Endothelial cell of umbilical vein (primary cell): Measurements from ENCODE around the gene LHX3. TPM values are rescaled to one million over a fixed set of nuclear protein-coding genes. Genes with fewer than 3 reads are reported as not detected.

Source experiments
- BruUV-seq: library from RNA; stranded (reverse); fragments of 400-500 nt; replicated peaks from 2 replicates; lab custom pipeline; 2021; lab: Mats Ljungman, UMichigan
- CTCF ChIA-PET: fragments of 300-600, 350-600 bp; sonication (Branson Sonifier 250); formaldehyde crosslinking; loops from one replicate; lab custom pipeline; 2021; ENCODE audit warnings: antibody characterized with exemption, inconsistent platforms; lab: Charles Lee
- POLR2A ChIA-PET: fragments of 300-600, 350-600 bp; sonication (Branson Sonifier 250); formaldehyde crosslinking; loops from one replicate; lab custom pipeline; 2021; ENCODE audit warnings: antibody characterized with exemption, inconsistent platforms; lab: Charles Lee
- DNase-seq: peaks from one replicate; pipeline ENCODE4 v3.0.0-alpha.2; 2011; ENCODE audit warnings: low read depth, low spot score
- FAIRE-seq: peaks from 2 replicates; lab custom pipeline; 2011; peaks lifted over from hg19 to GRCh38; lab: Jason Lieb, UNC
- H2AFZ ChIP-seq: 2 replicates; pipeline ENCODE4 v1.6.0; 2012; ENCODE audit warnings: low read depth, low read length, control low read depth, inconsistent platforms
- H3K27ac ChIP-seq: 2 replicates; pipeline ENCODE4 v1.5.1; 2011; ENCODE audit warnings: low read depth, mild to moderate bottlenecking, control low read depth, low read length, moderate library complexity; ENCODE audit not compliant: insufficient read depth
- H3K27me3 ChIP-seq, 2 experiments: 2 replicates each; pipeline versions ENCODE4 v1.6.0 to v1.6.1; 2011; ENCODE audit warnings: low read length in 2 of 2, mixed read lengths in 1 of 2; ENCODE audit not compliant: control insufficient read depth in 2 of 2, insufficient read depth in 2 of 2
- H3K36me3 ChIP-seq, 2 experiments: 2 replicates in 1 of 2; 3 replicates in 1 of 2; pipeline ENCODE4 v1.5.1; 2011; ENCODE audit warnings: low read length in 2 of 2, mild to moderate bottlenecking in 1 of 2, moderate library complexity in 1 of 2; ENCODE audit not compliant: control insufficient read depth in 2 of 2, insufficient read depth in 2 of 2; ENCODE audit errors: extremely low read depth in 1 of 2
- H3K4me1 ChIP-seq: 3 replicates; pipeline ENCODE4 v1.5.1; 2011; ENCODE audit warnings: mild to moderate bottlenecking, low read length; ENCODE audit not compliant: control insufficient read depth, insufficient read depth; ENCODE audit errors: extremely low read depth
- H3K4me2 ChIP-seq: 2 replicates; pipeline ENCODE4 v1.6.1; 2011; ENCODE audit warnings: low read length, control low read depth, mixed read lengths; ENCODE audit not compliant: insufficient read depth
- H3K4me3 ChIP-seq, 3 experiments: fragments of 200-600 bp in 1 of 3; sonication (generic), shearing (Covaris generic) in 1 of 3; replicated peaks in 1 of 3; 2 replicates each; pipeline ENCODE4 v1.5.1; 2011 to 2016; ENCODE audit warnings: control low read depth in 3 of 3, low read length in 3 of 3, mild to moderate bottlenecking in 2 of 3, inconsistent platforms in 1 of 3, low read depth in 1 of 3, moderate library complexity in 1 of 3; ENCODE audit not compliant: insufficient read depth in 1 of 3
- H3K79me2 ChIP-seq: 2 replicates; pipeline ENCODE4 v1.6.0; 2012; ENCODE audit warnings: low read length, inconsistent platforms; ENCODE audit not compliant: control insufficient read depth, insufficient read depth
- H3K9ac ChIP-seq: replicated peaks from 2 replicates; pipeline ENCODE3; 2011; ENCODE audit warnings: low read length, control low read depth; ENCODE audit not compliant: insufficient read depth; ENCODE audit errors: extremely low read depth
- H3K9me1 ChIP-seq: replicated peaks from 3 replicates; pipeline ENCODE4 v1.6.0; 2011; ENCODE audit warnings: mild to moderate bottlenecking, low read length; ENCODE audit not compliant: control insufficient read depth, insufficient read depth; ENCODE audit errors: extremely low read depth
- H3K9me3 ChIP-seq: replicated peaks from 2 replicates; pipeline ENCODE4 v1.5.1; 2012; ENCODE audit warnings: low read length, inconsistent platforms; ENCODE audit not compliant: control insufficient read depth, insufficient read depth
- H4K20me1 ChIP-seq: replicated peaks from 2 replicates; pipeline ENCODE3; 2011; ENCODE audit warnings: mild to moderate bottlenecking, low read length; ENCODE audit not compliant: control insufficient read depth, insufficient read depth; ENCODE audit errors: extremely low read depth
- EZH2 ChIP-seq: IDR thresholded peaks from 2 replicates; pipeline ENCODE4 v1.6.1; 2012; ENCODE audit warnings: borderline replicate concordance, low read depth, mild to moderate bottlenecking, moderate library complexity, low read length, inconsistent platforms; ENCODE audit not compliant: severe bottlenecking
- FOS ChIP-seq: IDR thresholded peaks from 2 replicates; pipeline ENCODE4 v1.6.1; 2011; ENCODE audit warnings: mild to moderate bottlenecking, low read length, moderate library complexity, borderline replicate concordance; ENCODE audit not compliant: insufficient read depth
- GATA2 ChIP-seq: IDR thresholded peaks from 2 replicates; pipeline ENCODE4 v1.7.0; 2011; ENCODE audit warnings: low read depth, mild to moderate bottlenecking, moderate library complexity, mixed read lengths, low read length; ENCODE audit not compliant: insufficient read length, insufficient read depth
- JUN ChIP-seq: IDR thresholded peaks from 2 replicates; pipeline ENCODE4 v1.6.1; 2011; ENCODE audit warnings: borderline replicate concordance, low read depth; ENCODE audit not compliant: insufficient read length, insufficient read depth
- MYC ChIP-seq: IDR thresholded peaks from one replicate; pipeline ENCODE4 v1.6.1; 2011; ENCODE audit warnings: mild to moderate bottlenecking, low read depth, low read length
- POLR2A ChIP-seq: IDR thresholded peaks from 2 replicates; pipeline ENCODE4 v1.6.1; 2012; ENCODE audit warnings: low read depth, mild to moderate bottlenecking, control low read depth, low read length
- POLR2AphosphoS5 ChIP-seq: IDR thresholded peaks from 2 replicates; pipeline ENCODE4 v1.6.1; 2012; ENCODE audit warnings: low read depth, mild to moderate bottlenecking, control low read depth, low read length, moderate library complexity; ENCODE audit not compliant: insufficient read depth
- dilution Hi-C: fragments of 300-500 bp; cut with MboI; formaldehyde crosslinking; loops from one replicate; pipeline ENCODE4 v1.15.0; 2019; ENCODE audit warnings: low sequenced_read_pairs; ENCODE audit not compliant: extremely low pct_ligation_motif_present
- intact Hi-C: fragments of 100-400 bp; cut with micrococcal nuclease; formaldehyde crosslinking; loops from one replicate; pipeline ENCODE4 v1.10.0; 2022
- polyA plus RNA-seq, 4 experiments: library from polyadenylated mRNA; depleted of rRNA in 3 of 4; stranded (reverse) in 3 of 4; unstranded in 1 of 4; fragments of >200 nt; gene quantifications; 2 replicates each; pipeline versions ENCODE4 v1.2.1 to v1.2.3, GENCODE V29; 2011 to 2012; ENCODE audit warnings: missing spikeins in 1 of 4
- total RNA-seq: library from RNA; stranded (reverse); gene quantifications from 2 replicates; pipeline ENCODE4 v1.2.3, GENCODE V29; 2021
- TF ChIP-seq, protein P1 (sequence below), 2 donors: IDR thresholded peaks; 1 replicate in 1 of 2; 2 replicates in 1 of 2; pipeline ENCODE4 v1.5.1; 2011; ENCODE audit warnings: low read length in 2 of 2, mild to moderate bottlenecking in 2 of 2, moderate library complexity in 2 of 2, control low read depth in 1 of 2, inconsistent platforms in 1 of 2, low read depth in 1 of 2; ENCODE audit not compliant: insufficient read depth in 1 of 2; ENCODE audit errors: extremely low read depth in 1 of 2
- TF ChIP-seq, protein P2 (sequence below): IDR thresholded peaks from 2 replicates; pipeline ENCODE4 v1.6.1; 2011; ENCODE audit not compliant: insufficient read depth, insufficient read length

The LHX3 gene
- total and polyA plus RNA-seq, 2 donors (not counting 3 experiments of a cell fraction or from before 2014, with no cell fraction given): not detected

DNA sequence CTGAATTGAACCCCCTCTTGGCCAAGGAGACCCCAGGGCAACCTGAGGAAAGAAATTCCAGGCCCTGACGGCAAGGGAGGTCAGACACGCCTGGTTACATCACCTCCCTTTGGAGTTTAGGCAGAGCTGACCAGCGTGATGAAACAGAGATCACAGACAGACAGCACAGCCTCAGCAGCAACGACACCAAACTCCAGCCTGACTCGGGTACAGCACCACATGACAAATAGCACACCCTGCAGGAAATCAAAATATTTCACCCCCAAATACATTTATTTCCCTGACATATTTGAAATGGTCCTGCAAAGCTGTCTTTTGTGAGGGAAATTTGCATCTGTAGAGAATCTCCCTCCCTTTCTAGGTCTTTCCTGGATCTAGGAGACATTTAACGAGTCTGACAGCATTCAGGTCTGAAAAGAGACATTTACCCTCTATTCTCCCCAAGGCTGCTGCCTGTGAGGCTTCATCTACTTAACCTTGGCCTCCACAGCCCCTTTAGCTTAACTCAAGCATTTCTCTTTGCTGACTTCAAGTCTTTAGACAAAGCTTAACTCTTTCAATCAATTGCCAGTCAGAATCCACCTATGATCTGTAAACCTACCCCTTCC lies 38.1 kb upstream of the LHX3 start:
- Histone ChIP-seq H3K27ac (no peak overlapping the region), H3K4me1 (peaks cover 9% of the 10 kb centered on the region), H3K9me1 (no peaks in the 10 kb centered on the region), H3K79me2 (peaks cover 22% of the 10 kb centered on the region), H3K4me2 (no peak overlapping the region), H3K9ac (no peak overlapping the region), H3K9me3 (no peaks in the 10 kb centered on the region), H3K36me3 (no peaks in the 10 kb centered on the region), H2AFZ (no peak overlapping the region), H3K4me3 (no peak overlapping the region), H4K20me1 (no peaks in the 10 kb centered on the region), H3K27me3 (peaks cover 0 to 3% of the 10 kb centered on the region in 2 experiments)
- FAIRE-seq (no peak), DNase-seq (no peak)
- TF ChIP-seq GATA2 (no peak), POLR2A (no peak)
- TF ChIP-seq, protein P1, sequence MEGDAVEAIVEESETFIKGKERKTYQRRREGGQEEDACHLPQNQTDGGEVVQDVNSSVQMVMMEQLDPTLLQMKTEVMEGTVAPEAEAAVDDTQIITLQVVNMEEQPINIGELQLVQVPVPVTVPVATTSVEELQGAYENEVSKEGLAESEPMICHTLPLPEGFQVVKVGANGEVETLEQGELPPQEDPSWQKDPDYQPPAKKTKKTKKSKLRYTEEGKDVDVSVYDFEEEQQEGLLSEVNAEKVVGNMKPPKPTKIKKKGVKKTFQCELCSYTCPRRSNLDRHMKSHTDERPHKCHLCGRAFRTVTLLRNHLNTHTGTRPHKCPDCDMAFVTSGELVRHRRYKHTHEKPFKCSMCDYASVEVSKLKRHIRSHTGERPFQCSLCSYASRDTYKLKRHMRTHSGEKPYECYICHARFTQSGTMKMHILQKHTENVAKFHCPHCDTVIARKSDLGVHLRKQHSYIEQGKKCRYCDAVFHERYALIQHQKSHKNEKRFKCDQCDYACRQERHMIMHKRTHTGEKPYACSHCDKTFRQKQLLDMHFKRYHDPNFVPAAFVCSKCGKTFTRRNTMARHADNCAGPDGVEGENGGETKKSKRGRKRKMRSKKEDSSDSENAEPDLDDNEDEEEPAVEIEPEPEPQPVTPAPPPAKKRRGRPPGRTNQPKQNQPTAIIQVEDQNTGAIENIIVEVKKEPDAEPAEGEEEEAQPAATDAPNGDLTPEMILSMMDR (IDR thresholded peaks at IDR 0.05; ENCODE audit: extremely low read depth in 1 of 2, insufficient read depth in 1 of 2, low read depth in 1 of 2, low read length in 2 of 2): no peak
- intact Hi-C loops: no loop called here
- ChIA-PET POLR2A (no interaction called here), CTCF (interaction anchor here (1.1 to 1.4 kb wide), 2 partner anchors 15 to 101 kb away, joined by 3 to 9 read pairs; no protein-coding TSS in a partner anchor)
- BruUV-seq: no TSS peak
- dilution Hi-C loops: no loop called here

DNA sequence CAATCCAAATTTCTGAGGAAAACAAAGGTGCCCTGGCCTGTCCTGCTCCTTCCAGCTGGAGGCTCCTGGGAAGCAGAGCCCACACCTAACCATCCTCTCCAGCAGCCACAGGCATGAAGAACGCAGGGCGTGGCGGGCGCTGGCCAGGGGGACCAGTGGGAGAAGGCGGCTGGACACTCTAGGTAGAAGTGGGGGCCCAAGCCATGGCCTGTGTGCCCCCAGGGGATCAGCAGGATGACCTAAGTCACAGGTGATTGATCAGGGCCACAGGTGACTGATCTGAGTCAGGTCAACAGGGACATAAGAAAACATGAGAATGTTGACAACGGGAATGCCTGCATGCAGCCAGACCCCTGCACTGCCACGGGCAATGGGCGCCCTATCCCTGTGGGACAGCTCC lies 37.3 kb upstream of the LHX3 start:
- H3K36me3 ChIP-seq: no peaks in the 10 kb centered on the region
- no peak for FAIRE-seq
- dilution Hi-C loops (no loop called here), intact Hi-C loops (no loop called here)
- ChIA-PET POLR2A (no interaction called here), CTCF (interaction anchor here (1.1 to 1.4 kb wide), 2 partner anchors 15 to 101 kb away, joined by 3 to 9 read pairs; no protein-coding TSS in a partner anchor)
- H3K9me1 ChIP-seq: no peaks in the 10 kb centered on the region
- H3K27me3 ChIP-seq: peaks cover 0 to 3% of the 10 kb centered on the region in 2 experiments
- H3K9ac ChIP-seq: no peak overlapping the region
- no peak overlapping the region for H3K27ac ChIP-seq
- peaks cover 22% of the 10 kb centered on the region for H3K79me2 ChIP-seq
- no TSS peak for BruUV-seq
- DNase-seq: no peak
- no peaks in the 10 kb centered on the region for H4K20me1 ChIP-seq
- H3K4me3 ChIP-seq: no peak overlapping the region
- TF ChIP-seq MYC (no peak), POLR2AphosphoS5 (no peak), FOS (no peak), GATA2 (no peak), POLR2A (no peak), JUN (no peak), EZH2 (no peak)
- TF ChIP-seq, protein P2, sequence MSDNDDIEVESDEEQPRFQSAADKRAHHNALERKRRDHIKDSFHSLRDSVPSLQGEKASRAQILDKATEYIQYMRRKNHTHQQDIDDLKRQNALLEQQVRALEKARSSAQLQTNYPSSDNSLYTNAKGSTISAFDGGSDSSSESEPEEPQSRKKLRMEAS: no peak
- TF ChIP-seq, protein P1 (IDR thresholded peaks at IDR 0.05; ENCODE audit: extremely low read depth in 1 of 2, insufficient read depth in 1 of 2, low read depth in 1 of 2, low read length in 2 of 2): no peak
- no peaks in the 10 kb centered on the region for H3K9me3 ChIP-seq
- no peak overlapping the region for H2AFZ ChIP-seq
- H3K4me1 ChIP-seq: peaks cover 9% of the 10 kb centered on the region
- H3K4me2 ChIP-seq: no peak overlapping the region
